NT2/D1 (cell line): ENCODE data around the gene ABCG2.

Source experiments
- SUZ12 ChIP-seq: IDR thresholded peaks from 2 replicates; pipeline ENCODE4 v1.6.1; 2011; ENCODE audit not compliant: insufficient read length, insufficient read depth; ENCODE audit errors: extremely low read depth
- ZNF274 ChIP-seq: IDR thresholded peaks from 2 replicates; pipeline ENCODE4 v1.6.1; 2011; ENCODE audit warnings: mild to moderate bottlenecking, low read depth, low read length

DNA sequence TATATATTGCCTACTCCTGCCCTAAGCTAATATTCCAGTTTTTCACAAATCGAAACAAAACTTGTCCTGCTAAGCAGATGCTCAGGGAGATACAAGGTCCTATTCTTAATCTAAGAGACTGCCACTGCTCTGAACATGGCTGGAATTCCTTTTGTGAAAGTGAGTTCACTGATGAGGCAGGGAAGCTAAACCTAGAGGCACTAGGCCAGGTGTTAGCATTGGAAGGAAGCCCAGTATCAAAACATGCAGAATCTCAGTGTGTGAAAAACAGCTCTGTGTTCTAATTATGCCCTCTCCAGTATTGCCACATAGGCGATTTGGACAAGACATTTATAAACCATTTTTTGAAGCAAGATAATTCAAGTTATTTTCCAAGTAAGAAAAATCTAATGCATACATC lies 47.6 kb downstream of the ABCG2 start:
- TF ChIP-seq ZNF274 (no peak), SUZ12 (no peak)
